GM04504 (cell line): ENCODE data around the gene SSUH2.

Experiments used
- DNase-seq: peaks from one replicate; pipeline ENCODE4 v3.0.0-alpha.2; 2012; ENCODE audit warnings: low read depth

The SSUH2 gene

DNA sequence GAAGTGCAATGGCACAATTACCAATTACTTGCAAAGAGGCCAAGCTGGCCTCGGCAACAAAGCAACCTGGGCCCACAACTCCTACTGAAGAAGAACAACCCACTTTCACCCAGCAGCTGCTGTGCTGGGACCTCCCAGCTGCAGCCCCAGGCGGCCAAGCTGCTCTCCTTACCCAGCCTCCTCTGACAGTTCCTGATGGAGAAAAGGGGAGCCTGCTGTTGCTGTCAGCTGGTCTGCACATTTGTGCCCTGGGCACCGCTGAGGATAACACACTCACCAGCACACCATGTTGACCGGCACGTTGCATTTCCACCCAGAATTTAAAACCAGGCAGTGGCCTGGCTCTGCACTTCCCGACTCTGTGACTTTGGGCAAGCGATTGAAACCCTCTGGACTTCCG is 33.6 kb downstream of the SSUH2 start:
- DNase-seq: no peak

DNA sequence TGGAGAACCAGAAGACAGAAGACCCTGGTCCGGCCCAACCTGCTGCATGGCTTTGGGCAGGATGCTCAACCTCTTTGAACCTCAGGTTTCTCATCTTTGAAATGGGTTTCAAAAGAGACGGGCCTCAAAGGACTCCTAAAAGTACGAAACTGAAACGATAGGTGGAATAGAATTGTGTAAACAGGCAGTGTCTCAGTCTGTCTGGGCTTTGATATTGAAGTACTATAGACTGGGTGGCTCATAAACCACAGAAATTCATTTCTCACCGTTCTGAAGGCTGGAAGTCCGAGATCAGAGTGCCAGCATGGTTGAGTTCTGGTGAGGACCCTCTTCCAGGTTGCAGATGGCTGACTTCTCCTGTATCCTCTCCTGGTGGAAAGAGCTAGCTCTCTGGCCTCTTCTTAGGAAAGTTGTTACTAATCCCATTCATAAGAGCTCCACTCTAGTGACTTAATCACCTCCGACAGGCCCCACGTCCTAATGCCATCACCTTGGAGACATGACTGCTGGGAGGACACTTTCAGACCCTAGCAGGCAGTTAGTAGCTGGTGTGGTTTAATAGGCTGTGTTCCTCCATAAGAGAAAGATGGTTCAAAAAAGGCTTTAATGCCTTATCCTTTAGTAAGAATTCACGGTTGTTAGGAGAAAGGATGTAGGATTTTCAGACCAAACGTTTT is 35.7 kb downstream of the SSUH2 start:
- no peak for DNase-seq

DNA sequence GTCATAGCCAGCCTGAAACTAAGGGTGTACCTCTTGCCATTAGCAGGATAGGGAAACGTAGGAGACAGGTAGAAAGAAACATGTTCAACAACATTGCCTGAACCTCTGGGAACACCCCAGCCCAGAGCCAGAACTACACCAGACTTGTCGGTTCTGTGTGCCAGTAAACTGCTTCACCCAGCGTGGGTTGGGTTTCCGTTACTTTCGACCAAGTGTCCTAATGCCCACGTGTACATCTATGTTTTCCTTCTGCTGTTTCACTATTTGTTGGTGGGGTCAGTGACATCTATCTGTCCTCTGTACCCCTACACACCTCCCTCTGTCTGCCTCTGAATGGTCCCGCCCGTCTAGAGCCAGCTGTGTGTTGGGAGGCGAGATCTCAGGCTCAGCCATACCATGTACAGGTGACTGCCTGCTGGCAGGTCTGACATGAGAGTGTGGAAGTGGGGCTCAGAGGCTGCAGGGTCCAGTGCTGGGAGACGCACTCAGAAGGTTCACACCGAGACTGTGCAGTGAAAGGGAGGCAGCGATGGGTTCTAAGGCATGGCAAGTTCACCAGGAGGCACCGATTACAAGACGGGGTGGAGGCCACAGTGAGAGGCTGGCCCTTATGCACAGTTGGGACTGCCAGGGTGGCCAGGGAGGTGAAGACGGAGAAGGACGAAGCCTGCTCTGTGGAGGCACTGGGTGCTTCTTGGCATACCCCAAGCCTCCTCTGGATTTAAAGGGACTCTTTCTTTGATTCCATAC is 36.4 kb downstream of the SSUH2 start:
- DNase-seq: no peak

DNA sequence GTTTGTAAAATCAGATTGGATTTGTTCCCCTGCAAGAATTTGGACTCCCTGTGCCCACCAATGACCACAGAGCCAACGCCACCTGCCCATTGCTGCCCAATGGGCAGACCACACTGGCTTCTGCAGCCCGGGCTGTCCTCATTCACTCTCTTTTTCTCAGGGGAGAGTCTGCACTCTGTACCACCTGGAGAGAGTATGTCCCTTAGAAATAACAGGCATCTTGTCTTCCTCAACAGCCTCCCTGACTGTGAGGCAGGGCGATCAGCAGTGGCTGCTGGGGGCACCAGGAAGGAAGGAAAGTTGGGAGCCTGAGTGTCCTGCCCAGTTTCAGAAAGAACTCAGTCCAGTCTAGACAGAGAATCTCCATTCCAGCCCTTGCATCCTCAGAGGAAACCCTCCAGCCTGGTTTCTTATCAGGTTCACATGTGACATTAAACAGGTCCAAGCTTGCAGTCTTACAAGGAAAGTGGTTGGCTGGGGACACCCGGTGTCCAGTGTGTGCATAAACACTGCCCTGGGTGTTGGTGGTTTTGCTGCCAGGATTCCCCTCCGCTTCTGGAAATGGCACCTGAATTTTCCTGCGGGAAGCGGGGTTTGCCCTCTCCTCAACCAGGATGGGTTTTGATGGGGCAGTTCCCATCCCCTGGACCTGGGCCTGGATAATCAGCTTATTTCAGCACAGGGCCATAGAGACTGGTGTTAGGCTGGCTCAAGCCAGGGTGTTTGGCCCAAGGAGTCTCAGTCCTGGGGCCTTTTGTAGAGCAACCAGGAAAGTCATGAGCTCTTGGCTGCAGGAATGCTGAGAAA is 37.2 kb downstream of the SSUH2 start:
- peak; percentile 51 for DNase-seq

DNA sequence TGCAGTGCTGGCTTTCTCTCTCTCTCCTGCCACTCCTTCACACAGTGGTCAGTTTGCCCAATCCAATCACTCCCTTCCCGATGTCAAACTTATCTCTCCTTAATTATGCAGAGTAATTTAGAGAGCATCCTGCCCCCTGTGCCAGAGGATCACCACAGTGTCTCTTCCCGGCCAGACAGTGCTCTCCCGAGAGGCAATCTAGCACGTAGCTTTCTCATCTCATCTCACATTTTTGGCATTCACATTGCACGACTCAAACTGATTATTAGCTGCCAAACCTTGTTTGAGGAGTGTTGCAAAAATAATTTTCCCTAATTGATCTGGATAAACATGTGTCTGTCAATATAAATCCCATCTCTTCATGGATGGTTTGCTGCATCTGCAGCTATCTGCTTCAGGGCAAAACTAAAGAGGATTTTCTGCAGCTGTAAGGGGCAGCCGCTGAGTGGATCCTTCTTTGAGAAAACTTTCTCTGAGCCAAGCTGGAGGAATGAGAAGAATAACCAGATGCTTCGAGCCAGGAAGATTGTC is 37.8 kb downstream of the SSUH2 start:
- DNase-seq: no peak

DNA sequence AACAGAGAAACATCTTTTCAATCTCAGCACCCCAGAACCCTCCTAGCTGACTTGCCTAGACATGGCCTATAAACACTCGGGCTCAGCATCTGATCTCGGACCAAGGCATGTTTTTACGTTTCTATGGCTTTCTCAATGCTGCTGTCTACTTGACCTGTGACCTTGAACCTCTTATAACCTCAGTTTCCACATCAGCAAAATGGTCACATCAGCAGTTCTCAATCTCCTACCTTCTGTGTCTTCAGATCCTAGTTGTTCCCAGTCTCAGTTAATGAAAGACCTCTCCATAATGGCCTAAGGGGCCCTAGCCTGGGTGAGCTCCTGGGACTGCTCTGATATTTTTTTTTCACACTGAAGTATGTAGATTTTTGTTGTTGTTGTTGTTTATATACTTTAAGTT is 39.6 kb downstream of the SSUH2 start:
- no peak for DNase-seq

DNA sequence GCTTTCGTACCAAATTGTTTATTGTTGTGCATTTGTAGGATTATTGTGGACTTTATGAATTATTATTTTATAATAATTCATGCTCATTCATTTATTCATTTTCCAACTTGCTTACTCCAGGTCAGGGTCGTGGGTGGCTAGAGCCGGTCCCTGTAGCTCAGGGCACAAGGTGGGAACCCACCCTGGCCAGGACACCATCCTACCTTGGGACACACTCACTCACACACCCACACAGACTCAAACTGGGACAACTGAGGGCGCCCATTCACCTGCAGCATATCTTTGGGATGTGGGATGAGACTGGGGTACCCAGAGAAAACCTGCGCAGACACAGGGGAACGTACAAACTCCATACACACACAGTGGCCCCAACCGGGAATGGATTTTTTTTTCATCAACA is 40.6 kb downstream of the SSUH2 start:
- DNase-seq: no peak

DNA sequence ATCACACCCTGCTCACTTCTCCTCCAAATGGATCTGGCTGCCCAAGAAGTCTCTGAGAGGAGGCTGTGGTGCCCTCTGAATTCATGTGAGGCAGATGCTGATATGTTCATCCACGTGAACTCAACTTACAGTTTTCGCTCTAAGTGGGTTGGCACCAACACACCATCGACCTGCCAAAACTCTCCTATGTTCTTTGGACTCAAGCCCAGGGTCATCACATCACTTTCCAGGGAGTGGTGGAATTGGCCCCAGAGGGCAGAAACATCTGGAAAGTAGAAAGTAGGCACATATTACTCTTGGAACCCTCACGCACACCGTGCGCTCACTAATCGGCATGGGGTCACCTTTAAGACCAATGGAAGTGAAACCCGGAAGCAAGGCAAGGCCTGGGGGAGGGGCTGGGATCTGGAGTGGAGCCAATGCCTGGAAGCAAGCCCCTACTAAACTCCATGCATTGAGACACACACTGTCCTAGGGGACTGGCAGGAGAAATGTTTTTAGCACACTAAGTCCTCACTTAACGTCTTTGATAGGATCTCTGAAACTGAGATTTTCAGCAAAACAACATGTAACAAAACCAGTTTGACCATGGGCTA is 41.4 kb downstream of the SSUH2 start:
- no peak for DNase-seq

DNA sequence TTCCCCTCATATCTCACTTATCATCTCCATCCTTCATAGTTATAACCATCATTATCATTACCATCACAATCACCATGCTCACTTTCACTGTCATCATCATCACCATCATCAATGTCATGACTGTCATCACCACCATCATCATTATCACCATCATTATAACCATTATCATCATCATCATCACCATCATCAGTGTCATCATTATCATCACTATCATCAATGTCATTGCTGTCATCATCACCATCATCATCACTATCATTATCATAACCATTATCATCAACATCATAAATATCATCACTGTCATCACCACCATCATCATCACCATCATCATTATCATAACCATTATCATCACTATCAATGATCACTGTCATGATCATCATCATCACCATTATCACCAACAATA is 44.1 kb downstream of the SSUH2 start:
- DNase-seq: no peak

DNA sequence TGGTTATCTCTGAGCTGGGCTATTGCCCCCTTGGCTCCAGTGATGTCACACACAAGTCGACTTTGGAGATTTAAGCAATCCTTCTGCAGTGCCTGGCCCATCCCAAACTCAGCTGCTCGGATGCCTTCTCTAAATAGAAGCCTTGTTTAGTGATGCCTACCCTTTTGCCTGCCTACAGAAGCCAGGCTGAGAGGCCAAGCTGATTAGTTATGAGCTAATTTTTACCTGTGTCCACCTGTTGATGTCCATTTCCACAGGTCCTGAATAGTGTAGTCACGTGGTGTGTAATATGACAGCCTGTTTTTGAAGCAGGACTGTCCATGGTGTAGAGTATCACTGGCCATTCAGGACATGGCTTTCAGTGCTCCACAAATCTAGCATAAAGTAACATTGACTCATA is 45.5 kb downstream of the SSUH2 start:
- DNase-seq: no peak

DNA sequence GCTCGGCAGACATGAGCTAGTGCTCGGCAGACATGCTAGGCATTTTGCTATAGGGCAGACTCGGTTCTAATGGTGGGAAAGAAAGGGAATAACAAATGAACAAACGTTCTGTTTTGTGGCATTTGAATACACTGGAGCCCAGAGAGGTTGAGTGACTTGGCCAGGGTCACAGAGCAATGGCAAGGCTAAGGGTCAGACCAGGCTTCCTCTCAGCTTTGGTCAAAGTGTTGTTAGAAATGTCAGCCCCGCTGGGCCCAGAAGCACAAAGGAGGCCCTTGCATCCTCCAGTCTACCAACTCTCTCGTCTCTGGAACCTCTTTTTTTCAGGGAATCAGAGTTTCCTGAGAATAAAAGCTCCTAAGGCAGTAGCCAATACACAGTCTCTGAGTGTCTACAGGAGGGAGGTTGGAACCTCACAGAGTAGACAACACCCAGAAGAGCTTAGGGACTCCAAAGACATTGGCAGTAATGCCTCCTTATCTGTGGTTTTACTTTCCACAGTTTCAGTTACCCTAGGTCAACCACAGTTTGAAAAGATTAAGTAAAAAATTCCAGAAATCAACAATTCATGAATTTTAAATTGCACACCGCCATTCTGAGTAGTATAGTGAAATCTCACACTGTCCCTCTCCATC is 47.3 kb downstream of the SSUH2 start:
- no peak for DNase-seq

DNA sequence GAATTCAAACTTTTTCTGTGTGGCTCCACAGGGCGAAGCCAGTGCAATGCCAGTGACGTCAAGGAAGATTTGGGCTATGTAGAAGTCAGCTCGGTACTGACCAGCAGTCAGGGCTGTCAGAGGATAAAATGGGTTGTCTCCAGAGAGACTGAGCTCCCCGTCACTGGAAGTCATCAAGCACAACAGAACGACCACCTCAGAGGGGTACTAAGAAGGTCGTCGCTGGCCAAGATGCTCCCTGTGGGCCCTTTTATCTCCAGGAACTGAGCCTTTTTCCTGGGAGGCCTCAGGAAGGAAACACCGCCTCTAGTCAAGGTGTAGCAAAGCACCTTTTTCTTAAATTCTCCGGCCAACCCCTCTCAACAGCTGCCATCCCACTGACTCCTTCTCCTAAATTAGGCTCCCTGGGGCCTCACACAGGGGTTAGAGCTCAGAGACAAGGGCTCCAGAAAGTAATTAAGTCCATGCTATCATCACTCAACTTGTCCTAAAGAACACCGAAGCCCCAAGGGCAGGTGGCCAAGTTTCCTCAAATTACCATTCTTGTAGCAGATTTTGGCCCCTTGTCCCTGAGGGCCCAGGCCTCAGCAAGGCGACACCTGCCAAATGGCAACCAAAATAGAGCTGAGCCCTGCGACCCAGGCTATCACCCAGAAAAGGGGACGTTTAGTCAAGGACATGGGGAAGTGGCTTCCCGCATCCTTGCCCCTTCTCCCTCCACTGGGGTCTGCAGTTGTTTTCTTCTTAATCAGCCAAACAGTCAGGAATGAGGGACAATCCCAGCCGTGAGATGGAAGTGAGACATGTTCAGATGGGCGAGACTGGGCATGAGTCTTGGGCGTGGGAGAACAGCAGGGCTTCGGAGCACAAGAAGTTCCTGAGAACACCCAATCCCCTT is 48.0 kb downstream of the SSUH2 start:
- DNase-seq: no peak

DNA sequence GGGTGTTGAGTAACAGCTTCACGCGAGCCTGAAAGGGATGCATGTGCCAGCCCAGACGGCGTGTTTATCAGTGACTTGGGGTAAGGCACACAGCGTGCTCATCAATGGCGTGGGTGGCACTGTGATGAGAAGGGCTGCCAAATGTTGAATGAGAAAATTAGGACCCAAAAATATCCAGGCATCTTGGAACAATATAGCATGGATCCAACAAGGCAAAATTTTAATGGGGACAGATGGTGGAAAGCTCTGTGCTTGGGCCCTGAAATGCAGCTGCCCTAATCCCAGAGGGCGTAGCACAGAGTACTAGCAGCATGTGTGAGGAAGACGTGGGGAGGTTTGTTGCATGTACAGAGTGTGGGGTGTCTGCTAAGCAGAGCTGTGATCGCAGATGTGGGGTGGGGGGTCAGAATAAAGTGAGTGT is 48.9 kb downstream of the SSUH2 start:
- no peak for DNase-seq

DNA sequence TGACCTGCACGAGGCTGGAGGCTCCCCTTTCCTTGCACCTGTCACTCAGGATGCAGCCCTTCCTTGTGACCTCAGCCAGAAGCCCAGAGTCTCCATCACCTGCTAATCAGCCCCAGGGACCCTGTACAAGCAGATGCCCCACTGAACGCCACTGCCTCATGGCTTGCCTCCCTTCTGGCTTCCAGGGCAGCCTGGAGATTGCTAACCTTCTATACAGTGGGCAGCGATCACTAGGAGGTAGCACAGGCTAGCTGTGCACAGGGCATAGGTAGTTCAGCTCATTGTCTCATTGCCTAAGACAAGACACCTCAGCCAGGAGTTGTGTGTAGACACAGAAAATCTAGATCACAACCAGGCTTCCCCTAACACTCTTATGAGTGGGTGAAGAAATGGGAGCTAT is 49.3 kb downstream of the SSUH2 start:
- no peak for DNase-seq

DNA sequence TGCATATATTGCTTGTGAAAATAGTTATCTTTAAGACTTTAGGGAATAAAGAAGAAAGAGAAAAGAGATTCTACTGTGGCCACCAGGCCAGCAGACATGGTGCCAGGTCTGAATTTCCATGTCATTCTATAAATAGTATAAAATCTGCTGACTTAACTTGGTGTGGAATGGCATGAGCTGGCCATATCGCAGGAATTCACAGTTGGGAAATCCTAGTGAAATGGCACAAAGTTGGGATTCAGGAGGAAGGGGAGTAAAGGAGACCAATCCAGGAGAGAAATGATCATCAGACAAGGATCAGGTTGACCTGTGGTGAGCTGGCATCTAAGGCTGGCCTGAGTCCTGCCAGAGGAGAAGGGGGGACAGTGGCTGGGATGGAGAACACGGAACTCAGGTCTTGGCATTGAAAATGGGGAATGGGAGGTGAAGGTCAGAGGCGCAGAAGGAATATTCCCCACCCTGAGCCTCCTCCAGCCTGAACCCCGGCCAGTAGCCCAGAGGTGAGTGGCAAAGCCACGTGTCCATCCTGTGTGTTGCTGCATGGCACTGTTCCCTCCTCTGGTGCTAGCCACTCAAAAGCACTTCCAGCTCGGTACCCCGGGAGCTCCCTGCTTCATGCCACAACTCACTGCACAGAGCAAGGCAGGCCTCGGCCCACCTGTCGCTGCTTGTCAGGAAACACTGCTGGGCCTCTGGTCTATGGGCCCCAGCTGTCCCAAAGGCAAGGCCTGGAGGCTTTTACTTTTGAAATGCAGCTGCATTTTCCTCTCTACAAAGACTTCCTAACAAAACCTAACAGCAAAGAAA is 51.4 kb downstream of the SSUH2 start:
- DNase-seq: no peak

DNA sequence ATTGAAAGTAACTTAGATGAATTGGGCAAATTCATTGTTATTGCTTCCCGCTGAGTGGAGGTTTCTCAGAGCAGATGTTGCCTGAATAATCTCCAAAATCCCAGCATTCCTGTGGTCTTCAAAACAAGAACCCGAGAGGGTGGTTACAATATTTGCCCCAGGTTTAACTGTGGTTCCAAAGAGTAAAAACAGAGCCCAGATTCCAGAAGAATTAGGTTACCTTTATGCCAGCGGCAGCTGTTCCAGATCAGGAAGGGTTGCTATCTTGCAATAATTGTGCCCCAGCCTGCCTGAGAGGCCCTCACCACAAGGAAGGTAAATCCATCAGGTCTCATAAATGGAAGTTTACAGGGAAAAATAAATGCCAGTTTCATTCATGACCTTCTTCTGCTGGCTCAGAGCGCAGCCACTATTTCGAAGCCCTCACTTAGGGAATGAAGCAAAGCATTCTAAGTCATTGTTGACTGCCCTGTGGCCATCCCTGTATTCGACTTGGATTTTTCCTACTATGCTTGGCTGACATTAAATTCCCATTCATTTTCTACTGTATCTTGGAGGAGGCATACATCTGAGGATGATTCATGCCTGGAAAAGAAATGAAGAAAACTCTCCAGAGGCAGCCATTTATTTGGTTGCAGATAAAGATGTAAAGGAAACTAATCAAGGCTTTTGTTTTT is 54.6 kb downstream of the SSUH2 start:
- DNase-seq: peak; percentile 69

DNA sequence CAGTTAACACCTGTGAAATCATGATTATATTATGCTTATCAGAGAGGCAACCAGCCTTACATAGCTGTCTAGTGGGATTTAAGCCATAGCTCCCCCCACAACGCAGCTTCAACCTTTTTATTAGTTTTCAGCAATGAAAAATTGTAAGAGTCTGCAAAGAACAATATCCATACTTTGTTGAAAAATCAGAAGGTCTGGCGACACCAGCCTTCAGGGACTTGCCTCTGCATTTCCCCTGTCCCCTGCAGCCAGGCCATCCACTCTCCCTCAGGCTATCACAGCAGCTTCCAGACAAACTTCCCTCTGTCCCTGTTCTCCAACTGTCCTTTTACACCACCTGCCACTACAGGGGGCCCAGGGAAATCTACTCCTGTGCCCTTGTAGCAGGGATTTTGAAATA is 59.9 kb downstream of the SSUH2 start:
- DNase-seq: no peak

DNA sequence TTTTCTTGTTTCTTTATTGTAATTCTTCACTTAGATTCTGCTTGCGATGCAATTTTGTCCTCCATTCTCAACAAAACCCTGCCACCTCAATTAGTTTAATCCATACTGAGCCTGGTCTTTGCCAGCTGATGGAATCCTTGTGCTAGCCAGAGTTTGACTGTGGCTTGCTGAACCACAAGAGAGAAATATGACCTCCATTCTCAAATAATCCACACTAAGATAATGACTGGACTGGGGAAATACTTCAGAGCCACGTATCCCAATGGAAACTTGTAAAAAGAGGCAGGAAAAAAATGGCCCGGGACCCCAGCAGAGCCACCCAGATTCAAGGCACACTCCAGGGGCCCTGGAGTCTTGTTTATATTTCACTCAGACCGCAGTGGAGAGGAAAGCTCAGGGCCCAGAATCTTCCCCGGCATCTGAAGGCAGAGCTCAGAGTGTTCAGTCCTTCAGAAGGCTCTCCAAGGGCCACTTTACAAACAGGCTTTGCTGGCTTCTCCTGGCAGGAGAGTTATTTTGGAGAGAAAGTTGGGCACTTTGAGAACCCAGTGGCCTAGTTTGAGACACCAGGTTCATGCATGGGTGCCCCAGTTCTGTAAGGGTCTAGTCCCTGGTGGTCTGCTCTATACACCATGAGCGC is 62.7 kb downstream of the SSUH2 start:
- DNase-seq: no peak

DNA sequence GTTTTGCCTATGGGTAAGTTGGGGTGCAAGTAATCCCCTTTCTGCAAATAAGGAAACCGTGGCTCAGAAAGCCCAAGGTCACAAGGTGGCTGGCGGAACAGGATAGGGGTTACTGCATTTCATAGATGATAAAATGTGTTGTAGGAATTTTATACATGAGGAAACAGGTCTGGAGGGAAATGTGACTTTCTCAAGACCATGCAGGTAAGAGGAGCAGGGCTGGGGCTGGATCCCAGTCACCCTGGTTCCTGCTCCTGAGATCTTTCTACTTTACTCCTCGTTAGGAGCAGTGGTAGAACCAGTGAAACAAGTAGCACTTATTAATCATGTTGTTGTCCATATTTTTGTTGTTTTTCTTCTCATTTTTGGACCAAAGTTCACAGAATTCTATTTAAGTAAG is 63.2 kb downstream of the SSUH2 start:
- no peak for DNase-seq
